ENCODE data around the gene IRF2. TPM values are rescaled to one million over a fixed set of nuclear protein-coding genes. Genes with fewer than 3 reads are reported as not detected.

Gene IRF2
- polyA plus RNA-seq, 1 donor (not counting 4 experiments of a cell fraction or from before 2014, with no cell fraction given) = 23.8 TPM

DNA sequence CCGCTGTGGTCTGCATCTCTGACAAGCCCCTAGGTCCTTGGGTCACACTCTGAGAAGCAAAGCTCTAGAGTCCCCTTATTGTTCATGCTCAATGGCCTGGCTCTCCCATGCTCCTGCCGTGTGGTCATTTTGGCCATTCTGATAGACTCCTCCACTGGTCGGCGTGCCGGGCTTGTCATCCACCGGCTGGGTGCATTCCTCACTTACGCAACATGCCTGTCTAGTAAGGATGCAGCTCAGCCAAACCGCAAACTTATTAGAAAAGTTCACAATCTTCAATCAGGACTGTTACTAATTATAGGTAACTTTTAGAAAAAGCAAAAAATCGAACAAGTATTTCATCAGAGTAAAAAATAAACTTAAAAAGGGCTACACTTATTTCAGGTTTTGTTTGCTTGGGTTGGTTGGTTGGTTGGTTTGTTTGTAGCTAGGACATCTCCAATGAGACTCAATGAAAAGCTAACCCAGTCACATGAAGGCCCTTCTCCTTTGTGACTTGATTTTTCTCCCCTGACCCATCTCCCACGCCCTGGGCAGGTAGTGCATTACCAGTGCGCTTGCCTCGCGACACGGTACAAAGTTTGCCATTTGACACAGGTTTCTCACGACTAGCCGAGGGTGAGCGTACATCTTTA is 41.0 kb downstream of the IRF2 start:
- H3K4me1 ChIP-seq (ENCODE audit: control insufficient read depth, extremely low read depth, insufficient read depth, low read length) = no peaks in the 10 kb centered on the region
- H2AFZ ChIP-seq (ENCODE audit: control insufficient read depth, low read length) = no peak overlapping the region
- no peak overlapping the region for H3K4me2 ChIP-seq (ENCODE audit: control insufficient read depth, extremely low read depth, insufficient read depth, low read depth, low read length)
- no peaks in the 10 kb centered on the region for H3K27me3 ChIP-seq (ENCODE audit: control insufficient read depth, extremely low read depth, insufficient read depth, low read length)
- H3K9me3 ChIP-seq (ENCODE audit: control insufficient read depth, low read depth, low read length) = no peaks in the 10 kb centered on the region
- FAIRE-seq (no peak), DNase-seq (ENCODE audit: low read depth, low spot score) (no peak)
- no peak overlapping the region for H3K9ac ChIP-seq (ENCODE audit: control insufficient read depth, extremely low read depth, insufficient read depth, low read length)
- H3K79me2 ChIP-seq (ENCODE audit: control insufficient read depth, insufficient read depth, low read length) = peaks cover 36% of the 10 kb centered on the region
- no peak overlapping the region for H3K4me3 ChIP-seq (ENCODE audit: control insufficient read depth in 2 of 3, extremely low read depth in 1 of 3, insufficient read depth in 2 of 3, low read depth in 1 of 3, low read length in 3 of 3)
- no peaks in the 10 kb centered on the region for H4K20me1 ChIP-seq (ENCODE audit: control insufficient read depth, extremely low read depth, insufficient read depth, low read length)
- no peaks in the 10 kb centered on the region for H3K9me1 ChIP-seq (ENCODE audit: control insufficient read depth, extremely low read depth, insufficient read depth, low read length)
- TF ChIP-seq, protein P1, sequence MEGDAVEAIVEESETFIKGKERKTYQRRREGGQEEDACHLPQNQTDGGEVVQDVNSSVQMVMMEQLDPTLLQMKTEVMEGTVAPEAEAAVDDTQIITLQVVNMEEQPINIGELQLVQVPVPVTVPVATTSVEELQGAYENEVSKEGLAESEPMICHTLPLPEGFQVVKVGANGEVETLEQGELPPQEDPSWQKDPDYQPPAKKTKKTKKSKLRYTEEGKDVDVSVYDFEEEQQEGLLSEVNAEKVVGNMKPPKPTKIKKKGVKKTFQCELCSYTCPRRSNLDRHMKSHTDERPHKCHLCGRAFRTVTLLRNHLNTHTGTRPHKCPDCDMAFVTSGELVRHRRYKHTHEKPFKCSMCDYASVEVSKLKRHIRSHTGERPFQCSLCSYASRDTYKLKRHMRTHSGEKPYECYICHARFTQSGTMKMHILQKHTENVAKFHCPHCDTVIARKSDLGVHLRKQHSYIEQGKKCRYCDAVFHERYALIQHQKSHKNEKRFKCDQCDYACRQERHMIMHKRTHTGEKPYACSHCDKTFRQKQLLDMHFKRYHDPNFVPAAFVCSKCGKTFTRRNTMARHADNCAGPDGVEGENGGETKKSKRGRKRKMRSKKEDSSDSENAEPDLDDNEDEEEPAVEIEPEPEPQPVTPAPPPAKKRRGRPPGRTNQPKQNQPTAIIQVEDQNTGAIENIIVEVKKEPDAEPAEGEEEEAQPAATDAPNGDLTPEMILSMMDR (optimal IDR thresholded peaks at IDR 0.05 in 1 of 3, IDR thresholded peaks at IDR 0.05 in 1 of 3, conservative IDR thresholded peaks at IDR 0.05 in 1 of 3; ENCODE audit: extremely low read depth in 1 of 3, insufficient read depth in 2 of 3, low read length in 3 of 3) = no peak
- TF ChIP-seq EZH2 (IDR thresholded peaks at IDR 0.05; ENCODE audit: low read length) = no peak
- H3K36me3 ChIP-seq (ENCODE audit: control insufficient read depth in 2 of 2, extremely low read depth in 1 of 2, insufficient read depth in 2 of 2, low read length in 2 of 2) = peaks cover 0 to 1% of the 10 kb centered on the region in 2 experiments
- dilution Hi-C loops (cut with MboI; ENCODE audit: extremely low pct_ligation_motif_present, low sequenced_read_pairs) = no loop called here
- no peak overlapping the region for H3K27ac ChIP-seq (ENCODE audit: control insufficient read depth, insufficient read depth, low read length)

DNA sequence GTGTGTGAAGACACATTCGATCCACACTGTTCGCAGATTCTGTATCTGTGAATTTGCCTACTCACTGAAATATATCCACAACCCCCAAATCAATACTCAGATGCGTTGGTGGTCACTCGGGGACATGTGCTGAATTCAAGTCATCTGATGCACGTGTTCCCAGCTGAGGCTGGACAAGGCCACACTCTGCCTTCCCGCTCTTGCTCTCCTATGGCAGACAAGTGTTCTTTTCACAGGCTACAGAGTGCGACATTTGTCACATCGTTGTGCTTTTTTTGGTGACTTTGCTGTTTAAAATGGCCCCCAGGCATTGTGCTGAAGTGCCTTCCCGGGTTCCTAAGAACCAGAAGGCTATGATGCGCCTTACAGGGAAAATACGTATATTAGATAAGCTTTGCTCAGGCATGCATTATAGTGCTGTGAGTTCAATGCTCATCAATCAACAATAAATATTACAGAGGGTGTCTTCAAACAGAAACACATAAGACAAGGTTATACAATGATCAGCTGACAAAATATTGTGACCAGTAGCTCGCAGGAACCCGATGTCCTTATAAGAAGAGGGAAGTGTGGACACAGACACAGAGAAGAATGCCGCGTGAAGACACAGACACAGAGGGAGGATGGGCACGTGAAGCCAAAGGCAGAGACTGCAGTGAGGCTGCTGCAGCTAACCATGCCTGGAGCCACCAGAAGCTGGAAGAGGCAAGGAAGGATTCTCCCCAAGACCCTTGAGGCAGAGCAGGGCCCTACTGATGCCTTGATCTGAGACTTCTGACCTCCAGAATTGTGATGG is 42.0 kb downstream of the IRF2 start:
- H3K9ac ChIP-seq (ENCODE audit: control insufficient read depth, extremely low read depth, insufficient read depth, low read length) = no peak overlapping the region

More for the DNA sequence above, 42.0 kb downstream of the IRF2 start:
- H3K36me3 ChIP-seq (ENCODE audit: control insufficient read depth in 2 of 2, extremely low read depth in 1 of 2, insufficient read depth in 2 of 2, low read length in 2 of 2) = peaks cover 0 to 1% of the 10 kb centered on the region in 2 experiments
- no peak overlapping the region for H3K4me3 ChIP-seq (ENCODE audit: control insufficient read depth in 2 of 3, extremely low read depth in 1 of 3, insufficient read depth in 2 of 3, low read depth in 1 of 3, low read length in 3 of 3)
- H2AFZ ChIP-seq (ENCODE audit: control insufficient read depth, low read length) = no peak overlapping the region
- TF ChIP-seq EZH2 (IDR thresholded peaks at IDR 0.05; ENCODE audit: low read length) = no peak
- TF ChIP-seq, protein P1 (optimal IDR thresholded peaks at IDR 0.05 in 1 of 3, IDR thresholded peaks at IDR 0.05 in 1 of 3, conservative IDR thresholded peaks at IDR 0.05 in 1 of 3; ENCODE audit: extremely low read depth in 1 of 3, insufficient read depth in 2 of 3, low read length in 3 of 3) = no peak
- peaks cover 27% of the 10 kb centered on the region for H3K79me2 ChIP-seq (ENCODE audit: control insufficient read depth, insufficient read depth, low read length)
- dilution Hi-C loops (cut with MboI; ENCODE audit: extremely low pct_ligation_motif_present, low sequenced_read_pairs) = no loop called here
- no peak overlapping the region for H3K4me2 ChIP-seq (ENCODE audit: control insufficient read depth, extremely low read depth, insufficient read depth, low read depth, low read length)
- no peak overlapping the region for H3K27ac ChIP-seq (ENCODE audit: control insufficient read depth, insufficient read depth, low read length)
- DNase-seq (ENCODE audit: low read depth, low spot score) = no peak
- no peaks in the 10 kb centered on the region for H3K4me1 ChIP-seq (ENCODE audit: control insufficient read depth, extremely low read depth, insufficient read depth, low read length)
- H3K27me3 ChIP-seq (ENCODE audit: control insufficient read depth, extremely low read depth, insufficient read depth, low read length) = no peaks in the 10 kb centered on the region
- no peaks in the 10 kb centered on the region for H3K9me1 ChIP-seq (ENCODE audit: control insufficient read depth, extremely low read depth, insufficient read depth, low read length)
- no peaks in the 10 kb centered on the region for H3K9me3 ChIP-seq (ENCODE audit: control insufficient read depth, low read depth, low read length)
- FAIRE-seq = no peak
- no peaks in the 10 kb centered on the region for H4K20me1 ChIP-seq (ENCODE audit: control insufficient read depth, extremely low read depth, insufficient read depth, low read length)
